ENCODE measurements around the gene ZNF609.

DNA sequence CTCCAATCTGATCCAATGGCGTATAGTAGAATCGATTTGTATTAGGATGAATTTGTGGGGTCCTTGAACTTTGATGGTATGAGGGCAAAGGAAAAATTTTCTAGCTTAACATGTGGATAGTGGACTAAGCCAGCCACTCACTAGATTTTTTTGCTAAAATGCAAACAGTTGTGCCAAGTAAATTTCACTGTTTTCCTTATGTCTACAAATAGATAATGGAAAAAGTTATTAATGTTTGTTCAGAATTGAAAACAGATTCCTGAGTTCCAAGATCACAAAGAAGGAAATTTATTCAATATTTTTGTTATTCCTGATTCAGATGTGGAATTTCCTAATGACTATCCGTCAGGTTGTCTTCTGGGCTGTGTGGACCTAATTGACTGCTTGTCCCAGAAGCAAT is 35.2 kb upstream of the ZNF609 start:
- TF ChIP-seq, protein P1, sequence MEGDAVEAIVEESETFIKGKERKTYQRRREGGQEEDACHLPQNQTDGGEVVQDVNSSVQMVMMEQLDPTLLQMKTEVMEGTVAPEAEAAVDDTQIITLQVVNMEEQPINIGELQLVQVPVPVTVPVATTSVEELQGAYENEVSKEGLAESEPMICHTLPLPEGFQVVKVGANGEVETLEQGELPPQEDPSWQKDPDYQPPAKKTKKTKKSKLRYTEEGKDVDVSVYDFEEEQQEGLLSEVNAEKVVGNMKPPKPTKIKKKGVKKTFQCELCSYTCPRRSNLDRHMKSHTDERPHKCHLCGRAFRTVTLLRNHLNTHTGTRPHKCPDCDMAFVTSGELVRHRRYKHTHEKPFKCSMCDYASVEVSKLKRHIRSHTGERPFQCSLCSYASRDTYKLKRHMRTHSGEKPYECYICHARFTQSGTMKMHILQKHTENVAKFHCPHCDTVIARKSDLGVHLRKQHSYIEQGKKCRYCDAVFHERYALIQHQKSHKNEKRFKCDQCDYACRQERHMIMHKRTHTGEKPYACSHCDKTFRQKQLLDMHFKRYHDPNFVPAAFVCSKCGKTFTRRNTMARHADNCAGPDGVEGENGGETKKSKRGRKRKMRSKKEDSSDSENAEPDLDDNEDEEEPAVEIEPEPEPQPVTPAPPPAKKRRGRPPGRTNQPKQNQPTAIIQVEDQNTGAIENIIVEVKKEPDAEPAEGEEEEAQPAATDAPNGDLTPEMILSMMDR (conservative IDR thresholded peaks at IDR 0.05; ENCODE audit: low read depth, low read length), result no peak
- TF ChIP-seq EZH2phosphoT487 (IDR thresholded peaks at IDR 0.05; ENCODE audit: borderline replicate concordance, low read length), result no peak
